ENCODE data around the gene MMP15.
"Not testable (repeated sequence)": the region's sequence is repeated elsewhere in the genome, so short reads cannot be mapped to it uniquely, and the experiment has no call there.

MMP15 gene

GRCh38 chr16:58048494-58049231 is 23.1 kb downstream of the MMP15 start:
- DNase-seq (ENCODE audit: low read depth in 3 of 3, low spot score in 1 of 3), result no peak

GRCh38 chr16:58049232-58050185 is 24.0 kb downstream of the MMP15 start:
- no peak for DNase-seq (ENCODE audit: low read depth in 3 of 3, low spot score in 1 of 3)

- DNase-seq (ENCODE audit: low read depth in 3 of 3, low spot score in 1 of 3), result no peak
Observed at GRCh38 chr16:58051296-58051695, 25.7 kb downstream of the MMP15 start.

GRCh38 chr16:58051821-58052603 is 26.5 kb downstream of the MMP15 start:
- DNase-seq (ENCODE audit: low read depth in 3 of 3, low spot score in 1 of 3), result no peak

- no peak for DNase-seq (ENCODE audit: low read depth in 3 of 3, low spot score in 1 of 3)
Observed at GRCh38 chr16:58053682-58054005, 28.1 kb downstream of the MMP15 start.

GRCh38 chr16:58054289-58054688 is 28.7 kb downstream of the MMP15 start:
- no peak for DNase-seq (ENCODE audit: low read depth in 3 of 3, low spot score in 1 of 3)

- no peak for DNase-seq (ENCODE audit: low read depth in 3 of 3, low spot score in 1 of 3)
Observed at GRCh38 chr16:58056580-58056979, 31.0 kb downstream of the MMP15 start.

- DNase-seq (ENCODE audit: low read depth in 3 of 3, low spot score in 1 of 3), result no peak
Observed at GRCh38 chr16:58057121-58057520, 31.6 kb downstream of the MMP15 start.

- no peak for DNase-seq (ENCODE audit: low read depth in 3 of 3, low spot score in 1 of 3)
Observed at GRCh38 chr16:58057784-58058183, 32.2 kb downstream of the MMP15 start.

- DNase-seq (ENCODE audit: low read depth in 3 of 3, low spot score in 1 of 3), result no peak
Observed at GRCh38 chr16:58062821-58063220, 37.3 kb downstream of the MMP15 start.

GRCh38 chr16:58063377-58064076 is 38.0 kb downstream of the MMP15 start:
- no peak for DNase-seq (ENCODE audit: low read depth in 3 of 3, low spot score in 1 of 3)

GRCh38 chr16:58070585-58070984 is 45.0 kb downstream of the MMP15 start:
- DNase-seq (ENCODE audit: low read depth in 3 of 3, low spot score in 1 of 3), result no peak

- not testable (repeated sequence) for DNase-seq (ENCODE audit: low read depth in 3 of 3, low spot score in 1 of 3)
Observed at GRCh38 chr16:58072134-58072533, 46.6 kb downstream of the MMP15 start.

GRCh38 chr16:58073086-58073485 is 47.5 kb downstream of the MMP15 start:
- not testable (repeated sequence) for DNase-seq (ENCODE audit: low read depth in 3 of 3, low spot score in 1 of 3)

GRCh38 chr16:58074657-58075056 is 49.1 kb downstream of the MMP15 start:
- no peak for DNase-seq (ENCODE audit: low read depth in 3 of 3, low spot score in 1 of 3)

- no peak for DNase-seq (ENCODE audit: low read depth in 3 of 3, low spot score in 1 of 3)
Observed at GRCh38 chr16:58076514-58076913, 51.0 kb downstream of the MMP15 start.

- DNase-seq (ENCODE audit: low read depth in 3 of 3, low spot score in 1 of 3), result no peak
Observed at GRCh38 chr16:58077796-58078195, 52.2 kb downstream of the MMP15 start.

- not testable (repeated sequence) for DNase-seq (ENCODE audit: low read depth in 3 of 3, low spot score in 1 of 3)
Observed at GRCh38 chr16:58080657-58081056, 55.1 kb downstream of the MMP15 start.

- no peak for DNase-seq (ENCODE audit: low read depth in 3 of 3, low spot score in 1 of 3)
Observed at GRCh38 chr16:58082381-58082780, 56.8 kb downstream of the MMP15 start.

GRCh38 chr16:58084635-58085034 is 59.1 kb downstream of the MMP15 start:
- DNase-seq (ENCODE audit: low read depth in 3 of 3, low spot score in 1 of 3), result no peak

- DNase-seq (ENCODE audit: low read depth in 3 of 3, low spot score in 1 of 3), result no peak
Observed at GRCh38 chr16:58085171-58085570, 59.6 kb downstream of the MMP15 start.
